ENCODE data around the gene TBC1D1. TPM values are rescaled to one million over a fixed set of nuclear protein-coding genes. Genes with fewer than 3 reads are reported as not detected.
A peak's percentile ranks its signal among the peaks of the same experiment; 100 is the strongest.

The TBC1D1 gene
- total and polyA plus RNA-seq, 2 of the 8 experiments (the other 6 are each of a cell fraction or from before 2014, with no cell fraction given): 96.9 to 162 TPM

- H3K4me1 ChIP-seq (replicated peaks in 1 of 4; ENCODE audit: control insufficient read depth in 3 of 4, insufficient read depth in 4 of 4, low read length in 3 of 4): peaks cover 19 to 39% (median 30%) of the 10 kb centered on the region in 4 experiments
- H2BK120ac ChIP-seq (replicated peaks; ENCODE audit: low read depth, low read length): no peak overlapping the region
- H3K27me3 ChIP-seq (replicated peaks in 1 of 4; ENCODE audit: control insufficient read depth in 3 of 4, extremely low read depth in 1 of 4, insufficient read depth in 3 of 4, low read length in 3 of 4): no peaks in the 10 kb centered on the region
- POLR2A ChIA-PET (ENCODE audit: partially characterized antibody): interaction anchor here (0.9 to 4.2 kb wide), 2 partner anchors 12 to 56 kb away, joined by 3 to 26 read pairs; no protein-coding TSS in a partner anchor
- DNase-seq (ENCODE audit: low read depth in 1 of 2, low spot score in 2 of 2): peak in 1 of 2 experiments; percentile 24
- H2BK20ac ChIP-seq (ENCODE audit: low read length): 0 out of 2 replicates have a peak overlapping the region, but pooled peaks have one; percentile 11
- H2BK15ac ChIP-seq (ENCODE audit: low read length): no peak overlapping the region
- FAIRE-seq: no peak
- no peak overlapping the region for H4K5ac ChIP-seq (ENCODE audit: insufficient read length, low read depth, low read length)
- H3K4ac ChIP-seq (replicated peaks; ENCODE audit: insufficient read length, low read depth, low read length): no peak overlapping the region
- peaks cover 5% of the 10 kb centered on the region for H3K79me1 ChIP-seq (ENCODE audit: low read depth, low read length)
- no peak overlapping the region; the same call in 1 of the 2 replicates for H2AK5ac ChIP-seq (ENCODE audit: low read depth, low read length)
- H3K27ac ChIP-seq (ENCODE audit: low read depth, low read length): 0 out of 2 replicates have a peak overlapping the region, but pooled peaks have one; percentile 11
- H3K23me2 ChIP-seq (ENCODE audit: low read depth, low read length): no peaks in the 10 kb centered on the region
- no peak overlapping the region for H4K8ac ChIP-seq (ENCODE audit: extremely low read depth, insufficient read depth, low read length)
- 82% methylated on average over 8 of the region's 8 CpGs; no CpG with 5 or more reads in 1 of the 2 experiments for WGBS, 2 experiments (ENCODE audit: extremely low coverage in 1 of 2, insufficient coverage in 1 of 2, insufficient read length in 1 of 2, insufficient replicate concordance in 2 of 2, low coverage in 1 of 2, low lambda C conversion rate in 2 of 2, missing lambda C conversion rate in 1 of 2)
- peak overlapping the region; percentile 49; the same call in 1 of the 2 replicates for H2BK5ac ChIP-seq (ENCODE audit: low read depth, low read length)
- no peak overlapping the region for H2AFZ ChIP-seq (ENCODE audit: low read length)
- H3K14ac ChIP-seq (ENCODE audit: insufficient read length): no peak overlapping the region
- H3K4me3 ChIP-seq (ENCODE audit: extremely low read depth in 1 of 4, insufficient read depth in 2 of 4, low read depth in 3 of 4, low read length in 4 of 4): peak overlapping the region in 1 of 4 experiments; percentile 26; a peak in 1 of 8 replicates
- no peak overlapping the region for H3K9ac ChIP-seq (replicated peaks in 1 of 4; ENCODE audit: extremely low read depth in 1 of 4, low read depth in 3 of 4, low read length in 3 of 4)
- no peaks in the 10 kb centered on the region for H3K36me3 ChIP-seq (ENCODE audit: control insufficient read depth in 2 of 4, insufficient read depth in 4 of 4, low read length in 3 of 4)
- H4K91ac ChIP-seq (replicated peaks; ENCODE audit: insufficient read length, low read length): no peak overlapping the region
- no peak overlapping the region for H3K56ac ChIP-seq (replicated peaks; ENCODE audit: insufficient read length, low read depth, low read length)
- H3K4me2 ChIP-seq (ENCODE audit: insufficient read depth in 1 of 2, low read depth in 2 of 2, low read length in 2 of 2): no peak overlapping the region; a peak in 2 of 4 replicates
- no peaks in the 10 kb centered on the region for H3K9me3 ChIP-seq (ENCODE audit: insufficient read depth in 2 of 2, low read depth in 1 of 2, low read length in 1 of 2)
- no peaks in the 10 kb centered on the region for H4K20me1 ChIP-seq (replicated peaks in 1 of 2; ENCODE audit: control insufficient read depth in 1 of 2, insufficient read depth in 2 of 2, low read length in 2 of 2)
- H3K23ac ChIP-seq (ENCODE audit: insufficient read length): no peak overlapping the region
- CTCF ChIA-PET (ENCODE audit: partially characterized antibody): interaction anchor here (1.1 to 1.9 kb wide), 2 partner anchors 16 to 18 kb away, joined by 3 to 4 read pairs; no protein-coding TSS in a partner anchor
- peaks cover 0 to 67% of the 10 kb centered on the region in 2 experiments; a peak in 3 of 4 replicates for H3K79me2 ChIP-seq (ENCODE audit: control insufficient read depth in 1 of 2, insufficient read depth in 2 of 2, low read length in 2 of 2)
- H3K18ac ChIP-seq (ENCODE audit: extremely low read depth, low read length): no peak overlapping the region; the same call in 1 of the 2 replicates
- peak overlapping the region; percentile 45; the same call in 1 of the 2 replicates for H2BK12ac ChIP-seq (ENCODE audit: low read depth, low read length)
- no peak for TF ChIP-seq ZNF274 (IDR thresholded peaks at IDR 0.05; ENCODE audit: borderline replicate concordance, extremely low read depth, low read length)
- TF ChIP-seq SP1 (IDR thresholded peaks at IDR 0.05; ENCODE audit: low read depth, low read length): no peak
- no peak for TF ChIP-seq MAX (IDR thresholded peaks at IDR 0.05)
- no peak for TF ChIP-seq MAFK (IDR thresholded peaks at IDR 0.05; ENCODE audit: low read depth, low read length)
- TF ChIP-seq SAP30 (IDR thresholded peaks at IDR 0.05; ENCODE audit: insufficient read depth, insufficient replicate concordance, low read length): no peak
- TF ChIP-seq FOSL1 (IDR thresholded peaks at IDR 0.05; ENCODE audit: insufficient read depth, low read depth, low read length): no peak
- TF ChIP-seq TEAD4 (IDR thresholded peaks at IDR 0.05; ENCODE audit: low read depth, low read length): no peak
- TF ChIP-seq RXRA (IDR thresholded peaks at IDR 0.05; ENCODE audit: insufficient read depth, low read depth, low read length): no peak
- TF ChIP-seq ATF2 (IDR thresholded peaks at IDR 0.05; ENCODE audit: low read length): no peak
These were observed 98.7 kb downstream of the TBC1D1 start for GRCh38 chr4:37989398-37990260.
